GM19240 (cell line): Measurements from ENCODE around the gene SSMEM1.
A peak's percentile ranks its signal among the peaks of the same experiment; 100 is the strongest.
"Not testable (repeated sequence)": the region's sequence is repeated elsewhere in the genome, so short reads cannot be mapped to it uniquely, and the experiment has no call there.

Experiments
- DNase-seq: peaks from one replicate; pipeline ENCODE4 v3.0.0; 2011; ENCODE audit warnings: low spot score; ENCODE audit not compliant: insufficient read length

The SSMEM1 gene, protein sequence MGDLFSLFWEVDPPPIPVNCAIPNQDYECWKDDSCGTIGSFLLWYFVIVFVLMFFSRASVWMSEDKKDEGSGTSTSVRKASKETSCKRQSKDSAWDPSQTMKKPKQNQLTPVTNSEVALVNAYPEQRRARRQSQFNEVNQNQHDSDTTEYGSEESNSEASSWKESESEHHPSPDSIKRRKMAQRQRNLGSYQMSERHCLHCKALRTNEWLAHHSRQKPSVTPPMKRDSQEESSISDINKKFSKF

DNA sequence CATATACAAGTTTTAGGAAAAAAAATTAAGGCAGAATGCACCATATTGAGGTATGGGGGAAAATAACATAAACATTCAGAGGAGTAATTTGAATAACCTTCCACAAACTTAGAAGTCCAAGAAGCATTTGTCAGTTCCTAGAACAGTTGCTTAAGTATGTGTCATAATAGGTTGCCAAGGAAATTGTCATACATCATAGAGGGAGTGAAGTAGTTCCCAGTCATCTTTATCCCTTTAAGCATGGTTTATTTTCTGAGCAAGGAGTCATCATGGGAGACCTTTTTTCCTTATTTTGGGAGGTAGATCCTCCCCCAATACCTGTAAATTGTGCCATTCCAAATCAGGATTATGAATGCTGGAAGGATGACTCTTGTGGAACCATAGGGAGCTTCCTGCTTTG, at the start of gene SSMEM1:
TSS of gene SSMEM1 (plus strand) at position 219 of the 400 bp plus-strand sequence. CDS start at position 270, 51 bp downstream.
- no peak for DNase-seq

DNA sequence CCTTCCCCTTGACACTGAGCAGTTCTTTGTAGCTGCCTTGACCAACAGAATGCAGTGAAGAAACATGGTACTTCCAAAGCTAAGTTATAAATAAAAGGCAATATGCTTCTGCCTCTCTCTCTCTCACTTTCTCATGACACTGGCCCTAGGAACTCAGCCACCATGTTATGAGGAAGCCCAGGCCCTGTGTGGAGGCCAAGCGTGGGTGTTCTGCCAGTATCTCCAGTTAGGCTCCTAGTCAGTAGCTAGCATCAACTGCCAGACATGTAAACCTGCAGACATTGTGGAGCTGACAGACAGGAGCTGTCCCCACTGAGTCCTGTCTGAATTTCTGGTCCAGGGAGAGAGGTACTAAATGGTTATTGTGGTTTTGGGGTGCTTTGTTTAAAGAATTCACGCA, 47.6 kb upstream of the SSMEM1 start:
- no peak for DNase-seq

DNA sequence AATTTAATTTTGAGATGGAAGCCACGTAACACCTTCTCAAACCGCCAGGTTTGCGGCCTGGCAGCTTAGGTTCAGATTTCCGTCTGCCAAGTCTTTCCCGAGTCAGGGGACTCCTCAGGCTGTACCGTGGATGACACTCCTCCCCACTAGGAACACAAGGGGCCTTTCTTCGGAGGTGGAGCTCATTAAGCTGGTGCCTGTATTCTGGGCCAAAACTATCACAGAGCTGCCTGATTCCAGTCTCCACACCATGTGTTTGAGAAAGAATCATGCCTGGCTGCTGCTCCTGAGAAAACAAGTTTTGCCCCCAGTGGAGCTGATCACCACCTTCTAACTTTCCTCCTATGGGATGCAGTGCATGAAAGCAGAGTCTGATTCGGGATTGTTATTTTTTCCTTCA, 47.2 kb upstream of the SSMEM1 start:
- DNase-seq: no peak

DNA sequence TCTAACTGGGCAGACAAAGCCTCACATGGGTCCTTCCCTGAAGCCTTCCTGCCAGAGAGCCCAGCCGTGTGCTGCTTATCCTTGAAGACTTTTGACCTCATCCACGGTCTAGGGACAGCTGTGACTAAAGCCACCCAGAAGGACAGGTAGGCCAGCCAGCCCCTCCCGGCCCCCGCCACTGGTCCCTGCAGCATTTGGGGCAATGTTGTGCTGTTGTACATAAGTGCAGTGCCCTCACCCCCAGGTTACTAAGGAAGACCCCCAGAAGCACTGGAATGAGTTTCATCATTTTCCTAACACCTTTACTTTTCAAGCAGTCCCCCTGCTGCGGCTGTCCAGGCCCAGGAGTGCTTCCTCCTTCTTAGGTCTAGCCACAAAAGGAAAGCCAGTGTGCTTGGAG, 45.5 kb upstream of the SSMEM1 start:
- no peak for DNase-seq

DNA sequence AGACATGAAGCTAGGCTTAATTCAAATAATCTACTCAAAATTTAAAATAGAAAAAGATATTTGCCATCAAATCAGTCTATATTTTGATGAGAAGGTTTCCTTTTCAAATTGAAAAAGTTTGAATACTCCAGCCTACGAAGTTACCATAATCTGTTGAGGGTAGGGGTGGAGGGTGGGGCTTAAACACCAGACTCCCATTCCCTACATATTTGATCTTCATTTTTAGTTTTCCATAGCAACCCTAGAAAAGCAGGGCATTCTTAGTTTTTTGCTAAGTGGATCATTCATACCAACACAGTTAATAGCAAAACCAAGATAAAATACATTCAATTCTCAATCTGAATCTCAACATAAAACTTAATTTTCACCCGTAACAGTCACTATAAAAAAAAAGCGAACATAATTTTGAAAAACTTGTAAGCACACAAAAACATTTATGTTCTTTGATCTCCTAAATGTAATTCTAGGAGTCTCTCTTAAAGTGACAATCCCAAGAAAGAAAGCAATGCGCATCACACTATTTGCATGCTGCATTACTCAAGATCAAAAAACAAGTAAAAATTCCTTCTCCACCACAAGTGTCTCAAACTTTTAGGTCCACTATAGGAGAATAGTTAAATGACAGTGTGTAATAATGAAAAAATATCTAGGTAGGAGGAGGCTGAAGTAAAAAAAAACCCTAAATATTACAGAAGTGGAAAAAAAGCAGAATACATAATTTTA, 33.3 kb upstream of the SSMEM1 start:
- DNase-seq: no peak

DNA sequence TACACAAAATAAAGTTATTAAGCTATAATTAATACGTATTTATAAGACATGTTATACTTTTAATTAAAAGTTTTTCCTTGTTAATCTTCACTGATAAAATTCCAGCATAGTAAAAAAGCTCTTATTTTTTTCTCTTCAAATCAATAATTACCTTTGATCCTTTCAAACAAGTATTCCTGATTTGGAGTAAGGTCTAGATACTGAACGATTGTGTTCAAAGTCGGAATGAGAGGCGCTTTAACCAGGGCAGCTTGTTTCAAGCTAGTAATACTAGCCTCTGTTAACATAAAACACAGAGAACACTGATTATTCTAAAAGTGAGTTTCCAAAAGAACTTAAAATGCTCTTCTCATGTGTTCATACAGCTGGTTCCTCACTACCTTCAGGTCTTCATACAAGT, 29.4 kb upstream of the SSMEM1 start:
- no peak for DNase-seq

DNA sequence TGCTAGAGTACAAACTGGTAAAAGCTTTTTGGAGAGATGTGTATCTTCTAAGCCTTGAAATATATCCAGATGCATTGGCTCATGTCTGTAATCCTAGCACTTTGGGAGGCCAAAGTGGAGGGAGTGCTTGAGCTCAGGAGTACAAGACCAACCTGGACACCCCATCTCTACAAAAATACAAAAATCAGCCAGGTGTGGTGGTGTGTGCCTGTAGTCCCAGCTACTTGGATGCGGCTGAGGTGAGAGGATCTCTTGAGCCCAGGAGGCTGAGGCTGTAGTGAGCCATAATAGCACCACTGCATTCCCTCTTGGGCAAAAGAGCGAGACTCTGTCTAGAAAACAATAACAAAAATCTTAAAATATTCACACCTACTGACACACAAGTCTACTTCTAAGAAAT, 28.0 kb upstream of the SSMEM1 start:
- DNase-seq: no peak

DNA sequence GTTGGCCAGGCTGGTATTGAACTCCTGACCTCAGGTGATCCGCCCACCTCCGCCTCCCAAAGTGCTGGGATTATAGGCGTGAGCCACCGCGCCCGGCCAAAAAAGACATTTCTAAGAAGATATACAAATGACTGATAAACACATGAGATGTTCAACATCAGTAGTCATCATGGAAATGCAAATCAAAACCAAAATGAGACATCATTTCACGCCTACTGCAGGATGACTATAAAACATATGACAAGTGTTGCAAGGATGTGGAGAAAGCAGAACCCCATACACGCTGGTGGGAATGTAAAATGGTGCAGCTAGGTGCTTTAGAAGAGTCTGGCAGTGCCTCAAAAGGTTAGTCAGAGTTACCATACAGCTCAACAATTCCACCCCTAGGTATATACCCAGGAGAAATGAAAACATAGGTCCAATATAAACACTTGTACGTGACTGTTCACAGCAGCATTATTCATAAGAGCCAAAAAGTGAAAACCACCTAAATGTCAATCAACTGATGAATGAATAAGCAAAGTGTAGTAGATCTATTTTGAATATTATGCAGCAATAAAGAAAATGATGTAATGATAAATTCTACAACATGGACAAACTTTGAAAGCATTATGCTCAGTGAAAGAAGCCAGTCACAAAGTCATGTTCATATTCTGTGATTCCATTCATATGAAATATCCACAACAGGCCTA, 26.9 kb upstream of the SSMEM1 start:
- no peak for DNase-seq

DNA sequence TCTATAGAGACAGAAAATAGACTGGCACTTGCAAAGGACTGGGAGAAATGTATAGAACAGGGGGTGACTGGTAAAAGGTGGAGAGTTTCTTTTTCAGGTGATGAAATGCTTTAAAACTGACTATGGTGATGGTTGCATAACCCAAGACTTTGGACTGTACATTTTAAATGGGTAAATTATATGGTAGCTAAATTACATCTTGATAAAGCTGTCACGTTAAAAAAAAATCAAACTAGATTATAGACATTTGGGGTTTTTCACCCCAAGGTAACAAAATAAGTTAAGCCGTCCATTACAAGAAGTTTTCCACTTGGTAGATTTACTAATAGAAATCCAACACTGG, 26.4 kb upstream of the SSMEM1 start:
- no peak for DNase-seq

DNA sequence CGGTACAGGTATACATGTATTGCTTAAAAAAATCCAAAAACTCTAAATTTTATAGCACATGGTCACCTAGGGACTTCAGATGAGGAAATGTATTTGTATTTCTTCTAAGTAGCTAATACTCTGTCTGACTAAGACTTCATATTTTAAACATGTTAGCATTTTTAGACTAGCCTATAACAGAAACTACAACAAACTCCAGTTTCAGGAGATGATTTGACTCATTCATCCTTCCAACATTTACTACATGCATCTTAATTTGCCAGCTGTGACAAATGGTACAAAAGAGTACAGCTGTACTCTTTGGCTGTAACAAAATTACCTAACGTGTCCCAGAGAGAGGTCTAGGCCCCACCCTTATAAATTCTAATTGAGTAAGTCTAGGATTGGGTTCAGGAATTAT, 24.7 kb upstream of the SSMEM1 start:
- DNase-seq: peak; percentile 23

DNA sequence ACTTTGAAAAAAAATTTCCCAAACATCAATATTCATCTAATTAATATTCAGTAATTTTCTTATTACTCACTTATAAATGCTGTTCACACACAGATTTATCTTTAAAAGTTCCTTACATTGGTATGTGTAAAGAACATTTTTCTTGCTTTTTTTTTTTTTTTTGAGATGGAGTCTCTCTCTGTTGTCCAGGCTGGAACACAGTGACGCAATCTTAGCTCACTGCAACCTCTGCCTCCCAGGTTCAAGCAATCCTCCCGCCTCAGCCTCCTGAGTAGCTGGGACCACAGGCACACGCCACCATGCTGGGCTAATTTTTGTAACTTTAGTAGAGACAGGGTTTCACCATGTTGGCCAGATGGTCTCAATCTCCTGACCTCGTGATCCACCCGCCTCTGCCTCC, 23.3 kb upstream of the SSMEM1 start:
- DNase-seq: not testable (repeated sequence)

DNA sequence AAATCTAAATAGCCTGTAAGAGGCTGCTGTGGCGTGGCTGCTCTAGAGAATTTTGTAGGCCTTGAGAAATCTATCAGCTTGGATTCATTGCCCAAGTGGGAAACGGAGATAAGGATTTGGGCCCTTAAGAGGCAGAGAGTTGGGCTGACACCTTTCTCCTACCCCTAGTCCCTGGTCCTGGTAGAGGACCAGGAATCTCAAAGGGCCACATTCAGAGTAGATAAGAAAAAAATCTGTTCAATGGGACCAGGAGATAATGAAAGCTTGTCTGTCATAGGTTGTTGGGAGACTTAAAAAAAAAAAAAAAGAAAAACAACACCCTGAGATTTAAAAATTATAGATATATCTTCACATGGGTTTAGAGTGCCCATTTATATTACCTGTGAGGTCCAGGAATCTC, 20.3 kb upstream of the SSMEM1 start:
- no peak for DNase-seq

DNA sequence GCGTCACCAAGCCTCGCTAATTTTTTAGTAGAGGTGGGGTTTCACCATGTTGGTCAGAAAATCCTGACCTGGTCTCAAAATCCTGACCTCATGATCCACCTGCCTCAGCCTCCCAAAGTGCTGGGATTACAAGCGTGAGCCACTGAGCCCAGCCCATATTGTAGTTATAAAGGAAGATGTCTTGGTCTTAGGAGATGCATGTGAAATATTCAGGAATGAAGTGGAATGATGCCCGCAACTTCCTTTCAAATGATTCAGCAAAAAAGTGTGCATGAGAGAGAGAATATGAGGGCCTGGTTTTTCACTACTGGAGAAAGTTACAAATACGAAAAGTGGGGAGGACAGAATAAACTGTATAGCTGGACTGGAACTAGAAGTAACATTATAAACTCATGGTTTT, 18.3 kb upstream of the SSMEM1 start:
- DNase-seq: no peak

DNA sequence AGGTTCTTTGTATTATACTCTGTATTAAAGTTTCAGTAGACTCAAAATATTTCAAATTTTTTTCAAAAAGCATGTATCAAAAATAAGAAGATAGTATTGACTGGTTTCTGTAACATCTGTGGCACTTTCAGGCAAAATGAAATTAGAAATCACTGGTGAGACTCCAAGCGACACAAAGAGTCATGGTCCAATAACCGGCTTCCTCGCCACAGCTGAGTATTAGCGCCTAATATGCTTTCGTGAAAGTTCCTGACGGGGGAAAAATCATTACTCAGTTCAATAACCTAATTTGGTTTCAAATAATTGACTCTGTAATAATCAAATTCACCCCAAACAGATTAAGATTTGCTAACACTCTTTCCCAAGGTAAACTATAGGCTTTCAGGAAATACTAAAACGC, 15.9 kb upstream of the SSMEM1 start:
- DNase-seq: no peak

DNA sequence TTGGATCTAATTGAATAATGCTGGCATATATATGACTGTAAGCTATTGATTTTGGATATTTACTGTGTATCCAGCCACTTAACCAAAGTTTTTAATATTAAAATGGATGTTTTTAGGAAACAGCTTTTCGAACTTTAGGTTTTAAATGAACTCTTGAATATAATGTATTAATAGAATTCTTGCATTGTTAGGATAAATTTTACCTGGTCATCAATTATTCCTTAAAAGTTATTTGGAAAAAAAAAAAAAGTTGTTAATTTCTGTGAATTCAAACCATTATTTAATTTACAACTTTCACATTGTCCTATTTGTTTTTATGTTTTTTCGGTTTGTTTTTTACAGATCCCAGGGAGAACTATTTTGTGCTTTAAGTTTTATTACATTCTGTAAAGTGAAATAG, 12.3 kb upstream of the SSMEM1 start:
- DNase-seq: no peak

DNA sequence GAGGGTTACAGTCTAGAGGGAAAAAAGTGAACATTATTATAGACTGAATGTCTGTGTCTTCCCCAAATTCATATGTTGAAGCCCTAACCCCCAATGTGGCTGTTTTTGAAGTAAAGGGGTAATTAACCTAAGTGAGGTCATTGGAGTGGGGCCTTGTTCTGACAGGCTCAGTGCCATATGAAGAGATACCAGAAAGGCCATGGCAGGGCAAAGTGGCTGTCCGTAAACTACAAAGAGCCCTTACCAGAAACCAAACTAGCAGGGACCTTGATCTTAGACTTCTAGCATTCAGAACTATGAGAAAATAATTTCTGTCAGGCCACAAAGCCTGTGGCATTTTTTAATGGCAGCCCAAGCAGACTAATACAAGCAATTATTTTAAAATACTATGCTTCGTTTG, 11.2 kb upstream of the SSMEM1 start:
- DNase-seq: no peak

DNA sequence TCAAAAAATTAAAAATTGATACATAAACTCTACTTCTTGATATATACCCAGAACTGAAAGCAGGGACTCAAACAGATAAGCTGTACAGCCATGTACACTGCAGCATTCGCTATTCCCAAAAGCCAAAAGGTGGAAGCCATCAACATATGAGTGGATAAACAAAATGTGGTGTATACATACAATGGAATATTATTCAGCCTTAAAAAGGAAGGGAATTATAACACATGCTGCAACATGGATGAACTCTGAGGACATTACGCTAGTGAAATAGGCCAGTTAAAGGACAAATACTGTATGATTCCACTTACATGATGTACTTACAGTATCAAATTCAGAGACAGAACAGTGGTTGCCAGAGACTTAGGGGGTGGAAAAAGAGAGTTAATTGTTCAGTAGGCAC, 10.6 kb upstream of the SSMEM1 start:
- DNase-seq: no peak

DNA sequence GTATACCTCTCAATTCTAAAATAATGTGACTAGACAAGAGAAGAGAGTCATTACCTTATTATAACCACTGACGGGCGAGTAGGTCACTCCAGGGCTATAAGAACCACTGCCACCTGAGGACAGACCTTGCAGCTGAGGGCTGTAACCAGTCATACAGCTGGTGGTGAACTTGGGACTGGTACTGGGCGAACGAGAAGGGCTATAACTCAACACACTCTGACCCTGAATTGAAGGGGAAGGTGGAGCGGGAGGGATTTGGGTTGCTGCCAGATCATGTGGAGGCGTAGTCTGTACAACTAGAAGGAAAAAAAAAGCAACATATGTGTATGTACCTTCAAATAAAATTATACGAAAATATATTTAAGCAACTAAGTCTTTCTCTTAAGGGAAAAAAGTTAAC, 5.9 kb upstream of the SSMEM1 start:
- no peak for DNase-seq

DNA sequence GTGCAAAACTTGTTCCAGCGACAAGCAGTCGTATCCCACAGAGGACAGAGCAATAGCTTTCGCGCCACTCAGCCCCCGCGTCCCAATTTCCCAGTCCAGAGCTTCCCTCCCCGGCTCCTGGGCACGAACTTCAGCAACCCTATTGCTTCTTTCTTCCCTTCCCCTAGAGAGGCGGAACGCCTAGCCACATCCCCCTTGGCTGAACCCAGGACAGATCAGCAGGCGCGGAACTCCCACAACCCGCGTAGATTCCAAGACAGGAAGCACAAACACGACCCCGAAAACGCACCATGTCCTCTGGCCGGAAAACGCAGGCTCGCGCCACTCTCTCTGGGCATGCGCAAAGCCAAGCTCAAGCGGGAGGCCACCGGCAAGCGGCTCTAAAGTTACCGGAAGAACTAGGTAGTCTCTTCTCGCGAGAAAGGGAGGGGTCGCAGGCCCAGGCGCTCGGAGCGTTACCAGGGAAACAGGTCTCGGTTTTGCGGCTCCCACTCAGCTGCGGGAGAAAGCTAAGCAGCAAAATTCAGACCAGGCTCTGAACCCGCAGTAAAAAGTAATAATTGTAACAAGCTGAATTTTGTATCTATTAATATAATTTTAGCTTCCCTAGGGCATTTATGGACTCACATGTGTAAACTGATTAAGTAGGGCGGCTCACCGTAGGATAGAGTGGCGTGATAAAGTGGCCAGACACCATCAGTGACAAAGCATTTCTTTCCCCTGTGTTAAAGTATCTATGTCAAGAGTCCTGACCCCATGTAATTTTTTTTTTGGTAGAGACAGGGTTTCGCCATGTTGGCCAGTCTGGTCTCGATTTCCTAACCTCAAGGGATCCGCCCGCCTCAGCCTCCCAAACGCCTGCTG, 2.3 kb upstream of the SSMEM1 start, which contains the start of gene TMEM209:
TSS of gene TMEM209 (minus strand) at position 323 of the 864 bp plus-strand sequence. CDS start at position 292, 31 bp downstream.
- DNase-seq: peak; percentile 89

DNA sequence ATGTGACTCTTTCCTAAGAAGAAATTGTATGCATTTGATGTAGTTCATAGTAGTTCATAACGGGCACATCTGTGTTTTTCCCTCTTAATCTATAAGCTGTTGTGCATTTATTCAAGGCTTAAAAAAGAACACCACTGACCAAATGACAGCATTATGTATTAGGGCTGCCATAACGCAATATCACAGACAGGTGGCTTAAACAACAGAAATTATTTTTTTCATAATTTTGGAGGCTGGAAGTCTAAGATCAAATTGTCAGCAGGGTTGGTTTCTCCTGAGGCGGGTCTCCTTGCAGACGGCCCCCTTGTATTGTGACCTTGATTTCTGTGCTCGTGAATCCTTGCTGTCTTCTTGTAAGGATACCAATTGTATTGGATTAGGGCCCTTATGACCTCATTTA, 627 bp upstream of the SSMEM1 start:
- no peak for DNase-seq

DNA sequence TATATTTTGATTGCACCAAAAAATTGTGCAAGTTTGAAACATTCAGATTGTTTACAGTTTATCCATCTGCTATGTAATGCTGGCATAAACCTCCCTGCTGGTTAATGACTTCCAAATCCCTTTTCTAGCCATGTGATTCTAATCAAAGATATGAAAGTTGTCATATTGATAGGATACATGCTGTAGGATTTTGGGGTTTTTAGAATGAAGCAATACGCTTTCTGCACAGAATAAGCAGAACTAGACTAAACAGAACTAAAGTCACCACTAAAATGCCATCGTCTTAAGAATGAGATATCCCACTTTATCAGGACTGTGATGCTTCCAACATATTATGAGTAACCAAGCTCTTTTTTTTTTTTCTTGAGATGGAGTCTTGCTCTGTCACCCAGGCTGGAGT, 856 bp downstream of the SSMEM1 start:
- no peak for DNase-seq
